Smooth muscle cell of the umbilical artery (primary cell): Measurements from ENCODE around the gene E2F7. TPM values are rescaled to one million over a fixed set of nuclear protein-coding genes. Genes with fewer than 3 reads are reported as not detected.

Experiments used
- total RNA-seq: library from RNA; depleted of rRNA; stranded (reverse); fragments of >200 nt; gene quantifications from 2 replicates; pipeline ENCODE4 v1.2.3, GENCODE V29; 2014

Gene E2F7
- 2.4 and 17.9 TPM in 2 replicates for total RNA-seq

GRCh38 chr12:77065361-77066204, at the start of gene E2F7:
Gene E2F7 (minus strand): TSS chr12:77065569. CDS start chr12:77064635, 934 bp downstream.

Other genes starting within 250 kb of the E2F7 start
- 49.7 and 127 TPM in 2 replicates for gene CSRP2, start 186.6 kb downstream of the E2F7 start, total RNA-seq